ENCODE data around the gene RIPOR2.
A peak's percentile ranks its signal among the peaks of the same experiment; 100 is the strongest.

RIPOR2 gene

DNA sequence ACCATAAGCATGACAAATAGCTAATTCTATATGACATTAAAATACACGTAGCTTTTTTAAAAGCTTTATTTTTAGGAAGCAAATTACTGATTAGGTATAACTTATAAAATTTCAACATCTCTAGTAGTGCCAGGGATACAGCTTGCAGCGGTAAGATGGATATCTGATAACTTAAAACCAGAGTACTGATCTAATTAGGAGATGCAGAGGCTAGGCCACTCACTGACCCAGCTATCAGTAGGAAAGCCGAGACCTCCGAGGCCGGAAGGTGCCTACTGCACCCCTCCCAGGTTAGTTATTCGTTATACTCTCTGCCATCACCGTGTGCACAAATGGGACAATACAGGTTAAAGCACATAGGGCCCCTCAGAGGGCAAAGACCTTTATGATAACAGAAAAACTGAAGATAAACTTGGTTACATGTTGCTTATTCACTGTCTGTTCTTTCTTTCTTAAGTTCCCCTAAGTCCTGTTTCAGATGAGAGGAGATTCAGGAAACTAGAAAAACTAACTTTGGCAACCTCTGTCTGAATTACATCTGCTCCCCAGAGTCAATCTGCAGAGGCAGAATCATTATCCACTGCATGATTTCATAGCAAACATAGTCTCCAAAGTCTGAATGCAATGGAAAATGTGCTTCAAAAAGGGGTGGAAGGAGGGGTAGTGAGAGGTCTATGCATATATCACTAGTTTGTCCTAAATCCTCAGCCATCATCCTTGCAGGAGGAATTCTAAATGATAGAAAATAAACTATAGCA is 60.8 kb downstream of the RIPOR2 start:
- TF ChIP-seq TAF1 (IDR thresholded peaks at IDR 0.05; ENCODE audit: low read depth, low read length) (no peak), POLR2A (IDR thresholded peaks at IDR 0.05; ENCODE audit: low read depth, low read length) (no peak), SPI1 (IDR thresholded peaks at IDR 0.05; ENCODE audit: low read depth, low read length) (no peak), PAX5 (IDR thresholded peaks at IDR 0.05; ENCODE audit: insufficient read depth, low read length, severe bottlenecking) (no peak), POU2F2 (IDR thresholded peaks at IDR 0.05; ENCODE audit: low read depth, low read length) (no peak), POLR2AphosphoS5 (IDR thresholded peaks at IDR 0.05; ENCODE audit: low read depth, low read length) (no peak)
- FAIRE-seq (no peak), DNase-seq (ENCODE audit: insufficient read length, low spot score) (no peak)

DNA sequence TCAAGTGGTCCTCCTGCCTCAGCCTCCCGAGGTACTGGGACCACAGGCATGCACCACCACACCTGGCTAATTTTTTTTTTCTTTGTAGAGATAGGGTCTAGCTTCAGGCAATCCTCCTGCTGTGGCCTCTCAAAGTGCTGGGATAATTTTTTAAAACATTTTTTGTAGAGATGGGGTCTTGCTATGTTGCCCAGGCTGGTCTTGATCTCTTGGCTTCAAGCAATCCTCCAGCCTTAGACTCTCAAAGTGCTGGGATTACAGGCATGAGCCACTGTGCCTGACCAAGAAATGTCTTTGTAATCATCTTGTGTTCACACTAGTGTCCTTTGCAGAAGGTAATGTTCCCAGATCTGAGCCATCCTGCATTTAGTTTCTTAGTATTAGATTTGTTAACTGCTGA is 61.6 kb downstream of the RIPOR2 start:
- no peak for FAIRE-seq
- DNase-seq (ENCODE audit: insufficient read length, low spot score): no peak

DNA sequence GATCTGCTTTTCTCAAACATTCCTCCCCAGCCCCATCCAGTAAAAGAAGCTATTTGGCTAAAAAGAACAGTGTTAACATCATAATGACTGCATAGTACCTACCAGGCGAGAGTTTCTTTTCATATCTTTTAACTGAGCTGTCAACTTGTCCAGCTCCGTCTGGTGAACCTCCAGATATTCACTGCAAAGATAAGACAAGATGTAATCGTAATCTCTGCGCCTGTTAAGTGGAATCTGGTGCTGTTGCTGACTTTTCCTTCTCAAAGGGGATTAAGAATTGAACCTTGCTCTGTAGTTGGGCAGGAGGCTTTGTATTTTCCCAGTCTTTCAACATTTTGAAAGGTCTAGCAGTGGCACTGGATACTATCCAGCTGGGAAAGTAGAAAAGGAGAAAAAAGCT is 63.0 kb downstream of the RIPOR2 start:
- no peak for TF ChIP-seq POLR2AphosphoS5 (IDR thresholded peaks at IDR 0.05; ENCODE audit: low read depth, low read length)
- TF ChIP-seq TAF1 (IDR thresholded peaks at IDR 0.05; ENCODE audit: low read depth, low read length): no peak
- TF ChIP-seq SPI1 (IDR thresholded peaks at IDR 0.05; ENCODE audit: low read depth, low read length): no peak
- TF ChIP-seq POLR2A (IDR thresholded peaks at IDR 0.05; ENCODE audit: low read depth, low read length): no peak
- TF ChIP-seq PAX5 (IDR thresholded peaks at IDR 0.05; ENCODE audit: insufficient read depth, low read length, severe bottlenecking): no peak
- TF ChIP-seq POU2F2 (IDR thresholded peaks at IDR 0.05; ENCODE audit: low read depth, low read length): no peak
- no peak for DNase-seq (ENCODE audit: insufficient read length, low spot score)
- no peak for FAIRE-seq

More for the DNA sequence above, 61.6 kb downstream of the RIPOR2 start:
- TF ChIP-seq PAX5 (IDR thresholded peaks at IDR 0.05; ENCODE audit: insufficient read depth, low read length, severe bottlenecking): no peak
- TF ChIP-seq POLR2A (IDR thresholded peaks at IDR 0.05; ENCODE audit: low read depth, low read length): no peak
- no peak for TF ChIP-seq SPI1 (IDR thresholded peaks at IDR 0.05; ENCODE audit: low read depth, low read length)
- TF ChIP-seq TAF1 (IDR thresholded peaks at IDR 0.05; ENCODE audit: low read depth, low read length): no peak
- no peak for TF ChIP-seq POLR2AphosphoS5 (IDR thresholded peaks at IDR 0.05; ENCODE audit: low read depth, low read length)
- no peak for TF ChIP-seq POU2F2 (IDR thresholded peaks at IDR 0.05; ENCODE audit: low read depth, low read length)

DNA sequence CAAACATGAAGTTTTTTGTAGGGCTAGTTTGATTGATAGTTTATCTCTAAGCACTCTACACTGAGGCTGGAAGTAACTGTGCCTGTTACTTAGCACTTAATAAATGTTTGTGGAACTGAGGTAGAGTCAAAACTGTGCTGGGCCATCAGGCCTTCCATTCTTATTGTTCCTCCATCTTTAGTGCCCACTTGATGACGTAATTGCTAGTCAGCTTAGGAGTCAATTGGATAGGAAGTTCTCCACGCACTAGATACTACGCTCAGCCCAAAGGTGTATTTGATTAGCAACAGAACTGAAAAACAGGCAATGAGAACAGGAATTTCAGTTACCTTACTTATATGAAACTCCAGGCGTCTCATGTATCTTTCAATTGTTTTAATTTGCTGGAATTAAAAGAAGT is 67.0 kb downstream of the RIPOR2 start:
- no peak for DNase-seq (ENCODE audit: insufficient read length, low spot score)
- TF ChIP-seq SPI1 (IDR thresholded peaks at IDR 0.05; ENCODE audit: low read depth, low read length) (no peak), TAF1 (IDR thresholded peaks at IDR 0.05; ENCODE audit: low read depth, low read length) (no peak), POLR2AphosphoS5 (IDR thresholded peaks at IDR 0.05; ENCODE audit: low read depth, low read length) (no peak)
- peak; percentile 50 for FAIRE-seq

DNA sequence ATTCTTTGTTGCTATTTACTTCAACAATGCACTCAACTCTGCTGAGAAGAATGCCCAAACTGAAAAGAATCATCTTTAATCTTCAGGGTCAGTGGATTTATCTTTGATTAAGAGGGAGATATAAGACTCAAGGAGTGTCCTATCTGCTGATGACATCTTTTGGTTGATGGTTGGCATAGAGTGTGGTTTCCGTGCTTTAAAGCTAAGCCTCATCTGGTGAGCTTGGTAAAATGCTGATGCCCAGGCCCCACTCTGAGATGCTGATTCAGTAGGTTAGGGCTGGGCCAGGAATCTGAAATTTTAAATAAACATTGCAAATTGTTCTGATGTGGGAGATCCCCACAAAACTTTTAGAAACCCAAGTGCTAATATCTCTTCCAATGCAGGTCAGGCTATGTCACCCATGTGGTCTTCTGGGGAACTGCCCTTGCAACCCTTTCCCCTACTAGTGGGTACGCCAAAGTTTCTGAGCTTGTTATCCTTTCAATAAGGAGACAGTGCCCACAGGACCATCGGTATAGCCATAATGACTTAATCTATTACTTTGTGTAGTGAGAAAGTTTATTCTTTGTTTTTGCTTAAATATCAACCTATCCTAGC is 68.6 kb downstream of the RIPOR2 start:
- TF ChIP-seq PAX5 (IDR thresholded peaks at IDR 0.05; ENCODE audit: insufficient read depth, low read length, severe bottlenecking): no peak
- no peak for DNase-seq (ENCODE audit: insufficient read length, low spot score)
- no peak for FAIRE-seq

DNA sequence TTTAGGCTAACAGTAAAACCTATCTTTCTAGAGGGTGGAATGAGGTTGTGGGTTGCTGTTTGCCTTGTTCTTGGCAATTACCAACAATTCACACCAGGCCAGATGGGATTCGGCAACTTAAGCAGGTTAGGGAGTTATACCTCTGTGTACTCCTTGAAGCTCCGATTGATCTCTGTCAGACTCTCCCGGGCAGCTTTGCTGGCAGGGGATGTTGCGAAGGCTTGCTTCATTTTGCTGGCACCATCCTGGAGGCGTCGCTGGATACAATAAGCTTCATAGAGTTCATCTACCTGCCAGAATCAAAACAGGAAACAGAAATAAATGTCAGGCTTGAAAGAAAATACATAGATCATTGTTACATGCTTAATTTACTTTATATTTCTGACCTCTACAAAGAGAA is 70.6 kb downstream of the RIPOR2 start:
- TF ChIP-seq POLR2AphosphoS5 (IDR thresholded peaks at IDR 0.05; ENCODE audit: low read depth, low read length): no peak
- FAIRE-seq (no peak), DNase-seq (ENCODE audit: insufficient read length, low spot score) (no peak)

DNA sequence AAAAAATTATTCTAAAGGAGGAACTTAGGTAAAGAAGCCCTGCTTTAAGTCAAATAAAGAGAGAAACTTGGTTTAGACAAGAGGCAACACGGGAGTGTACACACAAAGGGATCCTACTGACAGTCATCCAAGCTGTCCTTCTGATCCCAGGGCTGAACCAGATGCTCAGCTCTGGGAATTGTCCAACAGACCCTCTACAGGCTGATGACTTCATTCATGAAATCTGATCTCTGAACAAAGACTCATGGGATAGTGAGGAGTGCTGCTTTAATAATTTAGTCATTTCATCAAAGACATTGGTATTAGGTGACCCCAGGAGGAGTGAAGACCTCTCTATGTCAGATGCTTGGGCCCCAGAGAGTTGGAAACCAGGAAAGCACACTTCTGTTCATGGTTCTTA is 71.4 kb downstream of the RIPOR2 start:
- DNase-seq (ENCODE audit: insufficient read length, low spot score): no peak
- no peak for TF ChIP-seq SPI1 (IDR thresholded peaks at IDR 0.05; ENCODE audit: low read depth, low read length)
- TF ChIP-seq POLR2A (IDR thresholded peaks at IDR 0.05; ENCODE audit: low read depth, low read length): no peak
- TF ChIP-seq POU2F2 (IDR thresholded peaks at IDR 0.05; ENCODE audit: low read depth, low read length): no peak
- no peak for TF ChIP-seq TAF1 (IDR thresholded peaks at IDR 0.05; ENCODE audit: low read depth, low read length)
- no peak for TF ChIP-seq POLR2AphosphoS5 (IDR thresholded peaks at IDR 0.05; ENCODE audit: low read depth, low read length)
- TF ChIP-seq PAX5 (IDR thresholded peaks at IDR 0.05; ENCODE audit: insufficient read depth, low read length, severe bottlenecking): no peak
- no peak for FAIRE-seq

DNA sequence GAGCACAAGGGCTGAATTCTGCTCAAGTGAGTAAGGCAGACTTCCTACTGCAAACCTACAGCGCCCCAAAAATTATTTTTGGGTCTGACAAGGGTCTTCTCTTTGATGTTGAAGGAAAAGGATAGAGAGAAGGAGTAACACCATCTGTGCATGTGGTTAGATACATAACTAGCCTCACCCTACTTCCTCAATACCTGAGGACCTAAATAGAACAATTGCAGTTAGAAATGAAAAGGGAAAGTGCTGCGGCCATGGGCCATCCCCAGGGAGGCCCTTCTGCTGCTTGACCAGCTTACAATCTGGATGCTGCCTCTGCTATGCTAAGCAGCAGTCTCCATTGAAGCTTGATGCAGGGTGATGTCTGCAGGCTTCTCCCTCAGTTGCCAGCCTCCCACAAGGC is 73.8 kb downstream of the RIPOR2 start:
- DNase-seq (ENCODE audit: insufficient read length, low spot score) (no peak), FAIRE-seq (peak; percentile 92)
- no peak for TF ChIP-seq TAF1 (IDR thresholded peaks at IDR 0.05; ENCODE audit: low read depth, low read length)
- no peak for TF ChIP-seq PAX5 (IDR thresholded peaks at IDR 0.05; ENCODE audit: insufficient read depth, low read length, severe bottlenecking)
- no peak for TF ChIP-seq POLR2A (IDR thresholded peaks at IDR 0.05; ENCODE audit: low read depth, low read length)
- TF ChIP-seq POU2F2 (IDR thresholded peaks at IDR 0.05; ENCODE audit: low read depth, low read length): 0 out of 2 replicates have a peak, but pooled peaks have one; percentile 20
- peak; percentile 69 for TF ChIP-seq SPI1 (IDR thresholded peaks at IDR 0.05; ENCODE audit: low read depth, low read length)
- TF ChIP-seq POLR2AphosphoS5 (IDR thresholded peaks at IDR 0.05; ENCODE audit: low read depth, low read length): no peak

DNA sequence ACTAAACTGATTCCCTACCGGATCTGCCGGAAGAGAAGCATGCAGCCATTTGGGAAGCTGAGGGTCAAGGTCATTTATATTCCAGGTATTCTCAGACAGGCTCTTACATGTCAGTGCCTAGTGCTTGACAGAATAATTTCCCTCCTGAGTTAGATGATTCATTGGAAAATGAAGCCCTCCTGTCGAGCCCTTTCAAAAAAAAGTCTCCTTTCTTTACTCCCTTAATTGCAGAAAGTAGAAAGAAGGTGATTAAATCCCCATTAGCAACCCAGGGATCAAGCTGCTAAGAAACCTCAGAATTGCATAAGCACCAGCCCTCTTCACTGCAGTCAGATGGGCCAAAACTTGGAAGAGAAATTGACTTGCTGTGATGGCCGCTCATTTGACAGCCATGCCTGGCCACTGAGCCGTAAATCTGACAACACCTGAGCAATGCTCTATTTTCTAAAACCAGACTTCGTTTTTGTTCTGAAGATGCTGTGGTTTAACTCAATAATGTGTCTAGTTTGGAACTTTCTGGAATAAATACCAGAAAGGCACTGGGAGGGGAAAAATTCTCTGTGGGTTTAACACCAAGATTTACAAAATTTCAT is 76.1 kb downstream of the RIPOR2 start:
- no peak for TF ChIP-seq PAX5 (IDR thresholded peaks at IDR 0.05; ENCODE audit: insufficient read depth, low read length, severe bottlenecking)
- no peak for TF ChIP-seq SPI1 (IDR thresholded peaks at IDR 0.05; ENCODE audit: low read depth, low read length)
- FAIRE-seq: no peak
- no peak for DNase-seq (ENCODE audit: insufficient read length, low spot score)

DNA sequence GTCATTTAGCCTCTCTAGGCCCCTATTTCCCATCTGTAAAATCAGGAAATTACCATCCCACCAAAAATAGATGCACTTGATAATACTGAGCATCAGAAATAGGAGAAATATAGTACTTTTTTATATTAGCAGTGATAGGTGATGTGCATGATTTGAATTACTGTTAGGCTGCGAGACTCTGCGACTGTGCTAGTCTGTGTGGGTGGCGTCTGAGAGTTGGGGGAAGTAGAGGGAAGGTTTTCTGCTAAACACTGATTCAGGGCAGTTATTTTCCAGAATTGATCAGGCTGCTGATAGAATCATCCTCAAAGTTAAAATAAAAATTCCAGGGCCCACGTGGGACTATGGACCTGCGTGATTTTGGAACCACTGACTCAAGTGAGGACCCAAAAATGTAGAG is 76.6 kb downstream of the RIPOR2 start:
- TF ChIP-seq SPI1 (IDR thresholded peaks at IDR 0.05; ENCODE audit: low read depth, low read length): no peak
- TF ChIP-seq TAF1 (IDR thresholded peaks at IDR 0.05; ENCODE audit: low read depth, low read length): no peak
- TF ChIP-seq POU2F2 (IDR thresholded peaks at IDR 0.05; ENCODE audit: low read depth, low read length): no peak
- no peak for TF ChIP-seq POLR2AphosphoS5 (IDR thresholded peaks at IDR 0.05; ENCODE audit: low read depth, low read length)
- no peak for TF ChIP-seq PAX5 (IDR thresholded peaks at IDR 0.05; ENCODE audit: insufficient read depth, low read length, severe bottlenecking)
- FAIRE-seq (no peak), DNase-seq (ENCODE audit: insufficient read length, low spot score) (no peak)
